Nephron progenitor cell (in vitro differentiated cells): ENCODE data around the gene FICD.

Experiments
- DNase-seq: peaks from one replicate; pipeline ENCODE4 v3.0.0; 2021
- H3K27ac Mint-ChIP-seq: 2 replicates; pipeline ENCODE4 v1.8.0; 2021; ENCODE audit warnings: mild to moderate bottlenecking, moderate library complexity, mixed read lengths
- H3K27me3 Mint-ChIP-seq: 2 replicates; pipeline ENCODE4 v1.8.0; 2021; ENCODE audit warnings: mild to moderate bottlenecking, low read depth, mixed read lengths; ENCODE audit not compliant: poor library complexity
- H3K36me3 Mint-ChIP-seq: 2 replicates; pipeline ENCODE4 v1.8.0; 2021; ENCODE audit warnings: low read depth, mixed read lengths
- H3K4me1 Mint-ChIP-seq: 2 replicates; pipeline ENCODE4 v1.8.0; 2021; ENCODE audit warnings: mixed read lengths
- H3K4me3 Mint-ChIP-seq: 2 replicates; pipeline ENCODE4 v1.8.0; 2021; ENCODE audit warnings: mild to moderate bottlenecking, moderate library complexity, mixed read lengths
- H3K9me3 Mint-ChIP-seq: 2 replicates; pipeline ENCODE4 v1.8.0; 2021; ENCODE audit warnings: mild to moderate bottlenecking, moderate library complexity, mixed read lengths
- TF ChIP-seq, protein P1 (sequence below): fragments of 200-600 bp; sonication (generic); IDR thresholded peaks from 2 replicates; pipeline ENCODE4 v1.5.0; 2021; ENCODE audit warnings: antibody characterized with exemption

The FICD gene

DNA sequence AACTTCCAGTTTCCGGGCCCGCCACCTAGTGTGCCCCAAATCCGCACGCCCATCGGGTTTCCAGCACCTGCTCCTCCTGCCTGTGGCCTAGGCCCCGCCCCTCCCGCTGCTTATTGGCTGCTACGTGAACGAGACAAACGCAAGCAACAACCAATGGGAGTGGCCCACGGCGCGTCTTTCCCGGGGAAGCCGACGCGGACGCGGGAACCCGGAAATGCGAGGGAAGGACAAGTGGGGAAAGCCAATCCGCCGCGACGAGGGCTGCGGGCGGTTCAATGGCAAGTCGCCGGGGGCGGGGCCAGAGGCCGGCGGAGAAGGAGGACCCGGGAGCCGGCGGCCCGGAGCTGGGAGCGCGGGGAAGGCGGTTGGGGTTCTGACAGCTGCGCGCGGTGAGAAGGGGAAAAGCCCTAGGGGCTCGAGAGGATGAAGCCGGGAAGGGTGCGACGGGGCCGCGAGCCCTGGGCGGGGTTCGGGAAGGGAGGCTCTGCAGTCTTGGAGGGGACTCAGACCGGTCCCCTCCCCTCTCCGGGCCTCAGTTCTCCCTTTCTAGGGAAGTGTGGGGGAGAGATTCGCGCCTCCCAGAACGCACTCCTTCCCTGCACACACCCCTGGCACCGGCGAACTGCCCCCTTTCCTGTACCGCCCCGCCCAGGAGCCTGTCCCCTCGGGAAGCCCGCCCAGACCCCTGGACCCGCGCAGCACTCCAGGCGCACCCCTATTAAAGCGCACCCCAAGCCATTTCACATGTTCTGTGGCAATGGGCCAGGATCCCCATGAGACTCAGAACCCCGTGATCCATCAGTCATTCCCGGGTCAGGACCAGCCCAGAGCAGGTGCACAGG is at the start of gene FICD:
Gene FICD (plus strand): TSS at position 305 of the 842 bp plus-strand sequence. CDS start 1,696 bp downstream, outside the sequence.
- no peaks in the 10 kb centered on the region for H3K9me3 Mint-ChIP-seq
- peak within 1 kb of the TSS; percentile 95 for H3K4me3 Mint-ChIP-seq
- peak; percentile 99 for DNase-seq
- no peak within 1 kb of the TSS for H3K27ac Mint-ChIP-seq
- peaks cover 13% of the 10 kb centered on the region for H3K36me3 Mint-ChIP-seq
- TF ChIP-seq, protein P1, sequence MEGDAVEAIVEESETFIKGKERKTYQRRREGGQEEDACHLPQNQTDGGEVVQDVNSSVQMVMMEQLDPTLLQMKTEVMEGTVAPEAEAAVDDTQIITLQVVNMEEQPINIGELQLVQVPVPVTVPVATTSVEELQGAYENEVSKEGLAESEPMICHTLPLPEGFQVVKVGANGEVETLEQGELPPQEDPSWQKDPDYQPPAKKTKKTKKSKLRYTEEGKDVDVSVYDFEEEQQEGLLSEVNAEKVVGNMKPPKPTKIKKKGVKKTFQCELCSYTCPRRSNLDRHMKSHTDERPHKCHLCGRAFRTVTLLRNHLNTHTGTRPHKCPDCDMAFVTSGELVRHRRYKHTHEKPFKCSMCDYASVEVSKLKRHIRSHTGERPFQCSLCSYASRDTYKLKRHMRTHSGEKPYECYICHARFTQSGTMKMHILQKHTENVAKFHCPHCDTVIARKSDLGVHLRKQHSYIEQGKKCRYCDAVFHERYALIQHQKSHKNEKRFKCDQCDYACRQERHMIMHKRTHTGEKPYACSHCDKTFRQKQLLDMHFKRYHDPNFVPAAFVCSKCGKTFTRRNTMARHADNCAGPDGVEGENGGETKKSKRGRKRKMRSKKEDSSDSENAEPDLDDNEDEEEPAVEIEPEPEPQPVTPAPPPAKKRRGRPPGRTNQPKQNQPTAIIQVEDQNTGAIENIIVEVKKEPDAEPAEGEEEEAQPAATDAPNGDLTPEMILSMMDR = no peak
- H3K4me1 Mint-ChIP-seq = peaks cover 9% of the 10 kb centered on the region
- peaks cover 12% of the 10 kb centered on the region for H3K27me3 Mint-ChIP-seq

DNA sequence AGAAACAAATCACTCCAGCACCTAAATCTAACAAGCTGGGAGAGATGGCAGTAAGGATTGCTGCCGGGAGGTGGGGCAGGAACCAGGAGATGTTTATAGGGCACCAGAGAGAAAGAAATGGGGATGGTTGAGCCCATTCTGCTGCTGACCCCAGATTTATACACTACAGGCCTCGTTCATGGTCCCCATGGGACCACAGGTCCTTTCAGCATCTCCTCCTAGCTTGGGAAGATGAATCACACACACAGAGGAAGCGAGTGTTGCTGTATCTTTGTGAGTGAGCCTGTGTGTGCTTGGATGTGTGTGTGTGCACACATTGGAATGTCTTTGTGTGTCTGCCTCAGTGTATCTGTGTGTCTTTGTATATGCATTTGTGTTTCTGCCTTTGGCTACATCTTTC is 49.7 kb upstream of the FICD start:
- peaks cover 42% of the 10 kb centered on the region for H3K27me3 Mint-ChIP-seq
- H3K4me1 Mint-ChIP-seq = peaks cover 6% of the 10 kb centered on the region
- H3K9me3 Mint-ChIP-seq = no peaks in the 10 kb centered on the region
- no peak overlapping the region for H3K4me3 Mint-ChIP-seq
- H3K36me3 Mint-ChIP-seq = no peaks in the 10 kb centered on the region
- TF ChIP-seq, protein P1 = no peak
- no peak overlapping the region for H3K27ac Mint-ChIP-seq
- DNase-seq = no peak

DNA sequence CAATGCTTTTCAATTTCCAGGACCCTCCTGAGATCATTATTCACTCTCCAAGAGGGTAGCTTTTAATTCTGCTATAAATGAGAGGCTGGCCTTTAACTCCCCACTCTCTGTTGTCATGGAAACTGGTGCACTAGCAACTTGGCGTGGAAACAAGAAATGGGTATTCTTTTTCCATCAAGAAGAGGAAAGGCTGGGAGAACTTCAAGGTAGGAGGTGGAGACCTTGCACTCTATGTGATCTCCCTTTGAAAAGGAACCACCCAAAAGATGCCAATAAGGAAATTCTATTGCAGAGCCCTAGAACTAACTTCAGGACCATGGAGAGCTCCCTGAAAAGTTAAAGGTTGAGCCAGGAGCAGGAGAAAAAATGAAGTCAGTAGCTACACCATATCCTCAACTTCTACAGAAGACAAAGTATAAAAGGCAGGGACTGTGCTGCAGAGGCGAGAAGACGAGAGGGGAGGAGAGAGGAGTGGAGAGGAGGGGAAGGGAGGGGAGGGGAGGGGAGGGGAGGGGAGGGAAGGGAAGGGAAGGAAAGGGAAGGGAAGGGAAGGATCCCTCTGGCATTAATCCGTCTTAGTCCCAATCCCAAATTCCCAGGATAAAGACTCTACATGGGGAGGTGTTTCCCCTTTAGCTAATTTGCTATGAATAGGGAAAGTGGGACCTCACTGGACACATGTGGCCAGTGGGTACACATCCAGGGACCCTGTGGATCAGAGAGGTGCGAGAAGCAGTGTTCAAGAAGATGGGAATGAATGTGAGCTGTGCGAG is 46.7 kb upstream of the FICD start:
- Mint-ChIP-seq H3K4me3 (no peak overlapping the region), H3K27me3 (peaks cover 31% of the 10 kb centered on the region), H3K36me3 (no peaks in the 10 kb centered on the region), H3K27ac (no peak overlapping the region), H3K4me1 (peaks cover 5% of the 10 kb centered on the region), H3K9me3 (no peaks in the 10 kb centered on the region)
- TF ChIP-seq, protein P1 = no peak
- peak; percentile 56 for DNase-seq

DNA sequence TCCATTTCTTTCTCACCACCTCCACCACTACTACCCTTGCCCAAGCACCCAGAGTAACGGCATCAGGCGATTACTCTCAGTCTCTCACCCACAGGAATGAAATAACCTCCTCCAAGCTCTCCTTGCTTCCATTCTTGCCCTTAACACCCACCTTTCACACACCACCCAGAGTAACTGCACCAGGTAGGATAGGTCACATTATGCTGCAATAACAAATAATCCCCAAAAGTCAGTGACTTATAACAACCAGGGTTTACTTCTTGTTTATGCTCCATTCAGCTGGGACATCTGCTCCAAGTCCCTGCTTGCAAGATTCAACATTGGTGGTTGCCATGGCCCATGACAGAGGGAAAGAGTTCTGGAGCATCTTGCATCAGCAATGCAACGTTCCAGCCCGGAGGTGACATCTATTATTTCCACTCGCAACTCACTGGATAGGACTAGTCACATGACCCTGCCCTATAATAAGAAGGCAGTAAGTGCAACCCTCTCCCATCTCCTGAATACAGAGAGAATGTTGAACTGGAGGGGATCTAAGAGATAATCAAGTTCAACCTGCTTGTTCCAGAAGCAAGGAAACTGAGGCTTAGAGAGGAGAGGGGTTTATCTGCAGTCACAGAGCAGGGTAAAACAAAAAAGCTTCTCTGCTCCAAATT is 41.5 kb upstream of the FICD start:
- Mint-ChIP-seq H3K27ac (no peak overlapping the region), H3K4me1 (peaks cover 18% of the 10 kb centered on the region), H3K36me3 (no peaks in the 10 kb centered on the region), H3K27me3 (peaks cover 3% of the 10 kb centered on the region), H3K9me3 (no peaks in the 10 kb centered on the region), H3K4me3 (no peak overlapping the region)
- TF ChIP-seq, protein P1 = no peak
- no peak for DNase-seq

DNA sequence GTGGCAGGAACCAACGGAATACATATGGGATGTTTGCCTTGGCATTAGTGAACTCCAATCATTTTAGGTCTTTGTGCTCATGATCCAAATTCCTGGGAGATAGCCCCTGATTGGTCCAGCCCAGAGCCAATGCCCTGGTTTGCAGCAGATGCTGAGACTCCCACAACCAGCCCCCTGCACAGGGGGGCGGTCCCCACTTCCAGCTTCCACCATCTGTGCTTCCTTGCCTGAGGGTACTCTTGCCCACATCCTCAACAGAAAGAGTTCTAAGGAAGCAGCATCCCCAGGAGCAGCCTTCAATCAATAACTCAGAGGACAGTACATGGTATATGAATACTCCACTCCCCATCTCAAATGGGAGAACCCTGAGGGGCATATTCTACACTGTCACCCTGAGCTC is 39.7 kb upstream of the FICD start:
- H3K36me3 Mint-ChIP-seq = no peaks in the 10 kb centered on the region
- H3K9me3 Mint-ChIP-seq = no peaks in the 10 kb centered on the region
- H3K27me3 Mint-ChIP-seq = peaks cover 3% of the 10 kb centered on the region
- no peak overlapping the region for H3K4me3 Mint-ChIP-seq
- no peak for DNase-seq
- TF ChIP-seq, protein P1 = no peak
- no peak overlapping the region for H3K27ac Mint-ChIP-seq
- peaks cover 29% of the 10 kb centered on the region for H3K4me1 Mint-ChIP-seq
